ENCODE data around the gene CDK14.

Gene CDK14

GRCh38 chr7:91007371-91007770 is 411.2 kb downstream of the CDK14 start:
- Histone ChIP-seq H4K20me1 (ENCODE audit: insufficient read depth, low read length) (no peaks in the 10 kb centered on the region), H3K79me2 (ENCODE audit: insufficient read depth, low read length) (no peaks in the 10 kb centered on the region), H3K4me2 (ENCODE audit: low read length) (no peak overlapping the region), H3K9ac (ENCODE audit: low read length) (no peak overlapping the region), H3K4me3 (ENCODE audit: low read depth, low read length, poor library complexity, severe bottlenecking) (no peak overlapping the region), H2AFZ (ENCODE audit: low read length) (no peak overlapping the region), H3F3A (ENCODE audit: insufficient read depth, low read length) (no peaks in the 10 kb centered on the region), H3K27me3 (ENCODE audit: insufficient read depth, low read length) (no peaks in the 10 kb centered on the region), H3K27ac (ENCODE audit: low read depth, low read length, poor library complexity, severe bottlenecking) (no peak overlapping the region), H3K9me3 (ENCODE audit: low read length) (no peaks in the 10 kb centered on the region), H3K36me3 (ENCODE audit: insufficient read depth, low read length) (peaks cover 54% of the 10 kb centered on the region), H3K4me1 (ENCODE audit: insufficient read depth, low read length, severe bottlenecking) (no peaks in the 10 kb centered on the region), H3K9me2 (ENCODE audit: low read depth, low read length) (no peaks in the 10 kb centered on the region)
- no peak for TF ChIP-seq EZH2 (IDR thresholded peaks at IDR 0.05; ENCODE audit: borderline replicate concordance, low read length)
- TF ChIP-seq CTCF (IDR thresholded peaks at IDR 0.05; ENCODE audit: low read length), result no peak

GRCh38 chr7:91013078-91013477 is 417.0 kb downstream of the CDK14 start:
- Histone ChIP-seq H3K27me3 (ENCODE audit: insufficient read depth, low read length) (no peaks in the 10 kb centered on the region), H3K9me3 (ENCODE audit: low read length) (no peaks in the 10 kb centered on the region), H3K9ac (ENCODE audit: low read length) (no peak overlapping the region), H4K20me1 (ENCODE audit: insufficient read depth, low read length) (no peaks in the 10 kb centered on the region), H2AFZ (ENCODE audit: low read length) (no peak overlapping the region), H3K36me3 (ENCODE audit: insufficient read depth, low read length) (peaks cover 30% of the 10 kb centered on the region), H3K9me2 (ENCODE audit: low read depth, low read length) (no peaks in the 10 kb centered on the region), H3K4me3 (ENCODE audit: low read depth, low read length, poor library complexity, severe bottlenecking) (no peak overlapping the region), H3K4me2 (ENCODE audit: low read length) (no peak overlapping the region), H3K79me2 (ENCODE audit: insufficient read depth, low read length) (no peaks in the 10 kb centered on the region), H3K4me1 (ENCODE audit: insufficient read depth, low read length, severe bottlenecking) (no peaks in the 10 kb centered on the region), H3K27ac (ENCODE audit: low read depth, low read length, poor library complexity, severe bottlenecking) (no peak overlapping the region), H3F3A (ENCODE audit: insufficient read depth, low read length) (no peaks in the 10 kb centered on the region)
- TF ChIP-seq CTCF (IDR thresholded peaks at IDR 0.05; ENCODE audit: low read length), result no peak
- no peak for TF ChIP-seq EZH2 (IDR thresholded peaks at IDR 0.05; ENCODE audit: borderline replicate concordance, low read length)

- no peak overlapping the region for H3K4me3 ChIP-seq (ENCODE audit: low read depth, low read length, poor library complexity, severe bottlenecking)
- H3K4me2 ChIP-seq (ENCODE audit: low read length), result no peak overlapping the region
- TF ChIP-seq CTCF (IDR thresholded peaks at IDR 0.05; ENCODE audit: low read length) (no peak), EZH2 (IDR thresholded peaks at IDR 0.05; ENCODE audit: borderline replicate concordance, low read length) (no peak)
- H3K36me3 ChIP-seq (ENCODE audit: insufficient read depth, low read length), result peaks cover 32% of the 10 kb centered on the region
- no peak overlapping the region for H3K27ac ChIP-seq (ENCODE audit: low read depth, low read length, poor library complexity, severe bottlenecking)
- no peaks in the 10 kb centered on the region for H3K9me2 ChIP-seq (ENCODE audit: low read depth, low read length)
- H3K27me3 ChIP-seq (ENCODE audit: insufficient read depth, low read length), result no peaks in the 10 kb centered on the region
- no peaks in the 10 kb centered on the region for H3K4me1 ChIP-seq (ENCODE audit: insufficient read depth, low read length, severe bottlenecking)
- H4K20me1 ChIP-seq (ENCODE audit: insufficient read depth, low read length), result no peaks in the 10 kb centered on the region
- H2AFZ ChIP-seq (ENCODE audit: low read length), result no peak overlapping the region
- H3K9ac ChIP-seq (ENCODE audit: low read length), result no peak overlapping the region
- no peaks in the 10 kb centered on the region for H3K79me2 ChIP-seq (ENCODE audit: insufficient read depth, low read length)
- H3K9me3 ChIP-seq (ENCODE audit: low read length), result no peaks in the 10 kb centered on the region
- no peaks in the 10 kb centered on the region for H3F3A ChIP-seq (ENCODE audit: insufficient read depth, low read length)
These were observed 423.7 kb downstream of the CDK14 start for GRCh38 chr7:91019686-91020385.
